ENCODE results near the gene AURKA.

DNA sequence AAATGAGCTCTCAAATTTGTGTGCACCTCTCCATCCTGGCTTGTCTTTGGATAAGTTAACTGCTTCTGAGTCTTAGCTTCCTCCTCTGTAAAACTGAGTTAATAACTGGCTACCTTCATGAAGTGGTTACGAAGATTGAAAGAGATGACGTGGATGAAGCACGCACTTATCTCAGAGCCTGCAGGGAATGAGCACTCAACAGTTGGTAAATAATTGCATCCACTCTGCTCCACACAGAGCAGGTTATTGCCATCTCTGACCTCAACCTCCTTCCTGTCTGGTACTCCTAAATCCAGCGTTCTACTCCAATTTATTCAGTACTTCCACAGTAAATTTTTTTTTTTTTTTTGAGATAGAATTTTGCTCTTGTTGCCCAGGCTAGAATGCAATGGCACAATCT lies 6.9 kb downstream of the AURKA start:
- TF ChIP-seq CTCF (IDR thresholded peaks at IDR 0.05; ENCODE audit: borderline replicate concordance, extremely low read depth, low read length, poor library complexity, severe bottlenecking), result no peak
- TF ChIP-seq EZH2 (IDR thresholded peaks at IDR 0.05; ENCODE audit: borderline replicate concordance, low read depth, low read length, severe bottlenecking), result no peak

Measured in DND-41 (cell line).